DMS53 (cell line): ENCODE data around the gene VILL.
A peak's percentile ranks its signal among the peaks of the same experiment; 100 is the strongest.

Source experiments
- DNase-seq: peaks from one replicate; lab custom pipeline; 2025; lab: John Stamatoyannopoulos, UW

Gene VILL

DNA sequence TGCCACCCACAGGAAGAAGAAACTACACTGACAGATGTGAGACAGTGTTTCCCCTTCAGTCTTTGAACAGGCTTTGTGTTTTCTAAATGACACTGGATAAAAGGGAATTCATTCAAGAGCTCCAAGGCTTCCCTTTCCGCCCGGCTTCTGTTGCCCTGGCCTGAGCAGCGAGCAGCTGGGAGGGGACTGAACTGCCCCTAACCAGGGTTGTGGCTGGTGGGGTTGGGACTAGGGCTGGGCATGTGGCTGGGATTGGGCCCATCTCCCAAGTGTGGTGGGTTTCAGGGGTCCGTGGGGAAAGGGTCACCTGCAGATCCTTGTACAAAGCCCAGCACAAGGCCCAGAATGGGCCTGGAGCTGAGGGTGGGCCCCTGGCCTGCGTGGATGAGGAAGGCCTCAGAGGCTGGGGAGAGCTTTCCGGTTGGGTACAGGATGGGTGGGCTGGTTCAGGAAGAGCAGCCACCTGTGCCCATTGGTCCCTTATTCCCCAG lies 10.4 kb downstream of the VILL start:
- no peak for DNase-seq

DNA sequence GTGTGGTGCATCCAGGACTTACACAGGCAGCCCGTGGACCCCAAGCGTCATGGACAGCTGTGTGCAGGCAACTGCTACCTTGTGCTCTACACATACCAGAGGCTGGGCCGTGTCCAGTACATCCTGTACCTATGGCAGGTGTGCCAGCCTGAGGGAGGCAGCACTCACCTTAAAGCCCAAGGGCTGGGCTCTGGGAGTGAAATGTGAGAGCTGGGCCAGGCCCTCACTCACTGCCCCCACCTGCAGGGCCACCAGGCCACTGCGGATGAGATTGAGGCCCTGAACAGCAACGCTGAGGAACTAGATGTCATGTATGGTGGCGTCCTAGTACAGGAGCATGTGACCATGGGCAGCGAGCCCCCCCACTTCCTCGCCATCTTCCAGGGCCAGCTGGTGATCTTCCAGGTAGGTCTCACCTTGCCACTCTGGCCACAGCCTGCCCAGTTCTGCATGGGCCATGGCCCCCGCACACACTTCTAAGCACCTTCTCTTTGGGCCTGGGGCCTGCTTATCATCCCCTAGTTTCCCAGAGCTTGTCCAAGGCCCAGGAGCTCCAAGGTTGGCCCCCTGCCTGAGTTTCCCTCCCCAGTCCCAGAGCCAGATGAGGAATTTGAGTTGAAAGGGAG lies 11.0 kb downstream of the VILL start:
- peak; percentile 42 for DNase-seq

- no peak for DNase-seq
These were observed 11.8 kb downstream of the VILL start for GRCh38 chr3:38002291-38002876.

DNA sequence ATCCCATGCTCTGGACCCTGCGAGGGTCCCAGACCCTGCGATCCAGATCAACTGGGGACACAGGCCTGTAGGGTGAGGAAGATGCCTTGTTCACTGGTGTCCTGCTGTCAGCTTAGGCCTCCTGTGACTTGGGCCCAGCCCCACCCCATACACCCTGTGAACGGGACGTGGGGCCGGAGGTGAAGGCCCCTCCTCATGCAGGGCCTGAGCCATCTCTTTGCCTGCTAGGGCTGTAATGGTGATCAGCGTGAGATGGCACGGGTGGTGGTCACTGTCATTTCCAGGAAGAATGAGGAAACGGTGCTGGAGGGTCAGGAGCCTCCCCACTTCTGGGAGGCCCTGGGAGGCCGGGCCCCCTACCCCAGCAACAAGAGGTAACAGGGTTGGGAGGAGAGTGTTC lies 12.4 kb downstream of the VILL start:
- no peak for DNase-seq

DNA sequence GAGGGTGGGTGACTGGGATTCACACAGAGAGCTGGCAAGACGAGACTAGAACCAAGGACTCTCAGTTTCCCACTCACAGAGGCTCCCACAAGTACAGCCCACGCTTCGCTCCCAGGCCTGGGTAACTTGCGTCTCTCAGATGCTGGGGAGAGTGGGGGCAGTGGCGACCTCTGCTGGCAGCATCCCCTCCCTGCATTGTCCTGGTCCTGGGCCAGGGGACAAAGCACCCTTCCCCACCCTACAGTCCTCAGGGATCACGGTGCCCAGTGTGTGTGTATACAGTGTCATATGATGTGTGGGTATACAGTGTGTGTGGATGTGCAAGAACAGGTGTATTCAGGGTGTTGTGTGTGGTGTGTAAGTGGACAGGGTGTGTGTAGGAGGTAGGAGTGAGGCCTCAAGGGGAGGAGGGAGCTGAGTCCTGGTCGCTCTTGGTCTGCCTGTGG lies 12.8 kb downstream of the VILL start:
- peak; percentile 41 for DNase-seq

- no peak for DNase-seq
These were observed 13.3 kb downstream of the VILL start for GRCh38 chr3:38003817-38004414.

DNA sequence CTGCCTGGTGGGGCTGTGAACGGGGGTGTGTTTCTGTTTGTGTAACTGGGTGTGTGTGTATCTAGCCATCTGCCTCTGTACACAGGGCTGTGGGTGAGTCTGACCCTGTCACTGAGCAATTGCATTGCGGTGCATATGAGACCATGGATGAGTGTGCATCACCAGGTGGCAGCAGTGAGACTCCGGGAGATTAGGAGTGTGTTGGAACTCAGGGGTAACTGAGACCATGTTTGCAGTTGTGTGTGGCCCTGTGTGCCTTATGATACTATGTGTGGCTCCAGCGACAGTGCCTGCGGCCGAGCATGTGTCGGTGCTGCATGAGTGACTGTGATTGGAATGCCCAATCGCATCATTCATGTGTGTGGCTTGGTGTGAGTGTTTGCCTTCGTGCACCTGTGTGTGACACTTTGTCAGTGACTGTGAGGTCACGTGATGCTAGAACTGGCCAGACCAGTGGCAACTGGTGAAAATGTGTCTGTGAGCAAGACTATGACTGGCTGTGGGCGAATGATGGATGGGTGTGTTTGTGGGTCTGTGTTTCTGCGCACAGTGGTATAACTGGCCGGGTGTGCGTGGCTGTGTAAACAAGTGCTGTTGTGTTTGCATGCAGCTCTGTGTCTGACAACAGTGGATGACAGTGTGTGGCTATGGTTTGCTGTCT lies 14.0 kb downstream of the VILL start:
- peak; percentile 83 for DNase-seq

DNA sequence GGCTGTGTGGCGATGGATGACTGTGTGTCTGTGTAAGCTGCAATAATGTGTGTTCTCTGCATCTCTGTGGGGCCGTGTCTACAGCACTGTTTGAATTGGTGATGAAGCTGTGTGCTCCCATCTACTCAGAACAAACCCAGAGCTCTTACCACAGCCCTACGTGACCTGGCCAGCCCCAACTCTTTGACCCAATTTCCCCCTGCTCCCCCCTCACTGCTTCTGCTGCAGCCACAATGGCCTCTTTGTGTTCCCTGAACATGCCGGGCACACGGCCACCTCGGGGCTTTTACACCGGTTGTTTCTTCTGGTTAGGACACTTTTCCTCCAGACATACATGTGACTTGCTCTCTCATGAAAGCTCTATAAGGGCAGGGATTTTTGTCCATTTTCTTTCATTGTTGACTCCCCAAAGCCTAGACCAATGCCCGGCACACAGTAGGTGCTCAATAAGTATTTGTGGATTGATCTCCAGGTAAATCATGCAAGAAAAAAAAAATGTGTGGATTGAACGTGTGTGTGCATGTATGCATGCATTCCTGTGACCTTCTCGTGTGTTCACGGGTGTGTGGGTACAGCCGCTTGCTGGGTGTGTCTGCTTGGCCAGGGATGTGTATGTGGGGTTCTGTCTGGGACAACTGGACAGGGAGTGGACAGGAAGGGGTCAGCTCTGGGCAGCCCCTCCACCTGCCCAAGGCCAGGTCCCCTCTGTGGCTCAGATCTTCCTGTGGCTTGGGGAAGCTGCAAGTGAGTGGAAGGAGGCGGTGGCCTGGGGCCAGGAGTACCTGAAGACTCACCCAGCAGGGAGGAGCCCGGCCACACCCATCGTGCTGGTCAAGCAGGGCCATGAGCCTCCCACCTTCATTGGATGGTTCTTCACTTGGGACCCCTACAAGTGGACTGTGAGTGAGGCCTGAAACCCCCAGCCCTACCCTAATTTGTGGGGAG lies 14.8 kb downstream of the VILL start:
- no peak for DNase-seq

DNA sequence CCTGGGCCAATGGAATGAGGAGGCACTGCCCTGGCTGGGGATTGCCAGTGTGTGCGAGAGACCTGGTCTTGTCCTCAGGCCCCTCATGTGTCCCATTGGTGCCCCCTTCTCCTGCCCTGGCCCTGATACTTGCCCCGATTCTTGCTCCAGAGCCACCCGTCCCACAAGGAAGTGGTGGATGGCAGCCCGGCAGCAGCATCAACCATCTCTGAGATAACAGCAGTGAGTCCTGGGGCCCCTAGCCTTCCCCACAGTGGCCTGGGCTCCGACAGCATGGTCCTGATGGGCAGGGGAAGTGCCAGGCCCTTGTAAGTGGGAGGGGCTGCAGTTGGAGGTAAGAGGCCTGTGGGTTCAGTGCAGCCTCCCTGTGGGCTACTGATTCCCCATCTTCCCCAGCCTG lies 15.4 kb downstream of the VILL start:
- DNase-seq = no peak

- no peak for DNase-seq
These were observed 15.9 kb downstream of the VILL start for GRCh38 chr3:38006445-38006995.

- DNase-seq = no peak
These were observed 17.1 kb downstream of the VILL start for GRCh38 chr3:38007754-38008090.

GRCh38 chr3:38008191-38008701 lies 17.7 kb downstream of the VILL start:
- no peak for DNase-seq

GRCh38 chr3:38008971-38009580 lies 18.5 kb downstream of the VILL start:
- DNase-seq = no peak

- DNase-seq = no peak
These were observed 19.4 kb downstream of the VILL start for GRCh38 chr3:38009807-38010591.

DNA sequence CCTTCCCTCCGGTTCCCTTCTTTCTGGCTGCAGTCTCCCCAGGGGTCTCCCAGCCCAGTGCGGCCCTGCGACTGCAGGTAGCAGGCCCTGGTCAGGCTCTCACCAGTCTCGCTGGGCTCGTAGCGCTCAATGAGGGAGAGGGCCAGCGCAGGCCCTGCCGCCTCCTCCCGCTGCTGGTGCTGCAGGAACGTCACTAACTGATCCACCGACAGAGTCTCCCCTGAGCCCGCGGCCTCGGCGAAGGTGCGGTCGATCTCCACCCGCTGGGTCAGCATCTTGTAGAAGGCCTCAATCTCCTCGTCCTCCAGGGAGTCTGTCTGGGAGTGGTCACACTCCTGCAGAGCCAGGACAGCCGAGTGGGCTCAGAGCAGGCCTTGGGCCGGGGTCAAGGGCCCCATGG lies 20.5 kb downstream of the VILL start:
- no peak for DNase-seq

DNA sequence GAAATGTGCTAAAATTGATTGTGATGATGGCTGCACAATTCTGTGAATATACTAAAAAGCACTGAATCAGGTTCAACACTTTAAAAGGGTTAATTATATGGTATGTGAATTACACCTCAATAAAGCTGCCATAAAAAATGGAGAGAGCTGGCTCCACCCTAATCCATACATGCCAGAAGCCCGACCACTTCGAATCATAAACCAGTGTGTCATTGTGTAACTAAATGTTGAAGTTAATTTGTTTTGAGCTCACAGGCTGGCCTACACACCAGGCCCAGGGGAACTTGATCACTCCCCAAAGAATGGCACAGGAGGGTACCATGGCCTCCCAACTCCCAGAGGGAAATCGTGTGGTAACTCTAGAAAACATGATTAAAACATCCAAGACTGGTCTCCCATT lies 24.9 kb downstream of the VILL start:
- no peak for DNase-seq

DNA sequence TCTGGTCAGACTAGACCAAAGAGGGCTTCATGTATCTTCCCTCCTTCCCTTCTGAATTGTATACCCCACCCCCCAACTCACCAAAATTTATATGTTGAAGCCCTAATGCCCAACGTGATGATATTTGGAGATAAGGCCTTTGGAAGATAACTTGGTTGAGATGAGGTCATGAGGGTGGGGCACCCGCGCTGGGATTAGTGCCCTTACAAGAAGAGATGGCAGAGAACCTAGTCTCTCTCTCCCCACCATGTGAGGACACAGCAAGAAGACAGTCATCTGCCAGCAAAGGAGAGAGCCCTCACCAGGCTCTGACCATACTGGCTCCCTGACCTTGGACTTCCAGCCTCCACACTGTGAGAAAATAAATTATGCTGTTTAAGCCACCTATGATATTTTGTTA lies 25.4 kb downstream of the VILL start:
- no peak for DNase-seq

DNA sequence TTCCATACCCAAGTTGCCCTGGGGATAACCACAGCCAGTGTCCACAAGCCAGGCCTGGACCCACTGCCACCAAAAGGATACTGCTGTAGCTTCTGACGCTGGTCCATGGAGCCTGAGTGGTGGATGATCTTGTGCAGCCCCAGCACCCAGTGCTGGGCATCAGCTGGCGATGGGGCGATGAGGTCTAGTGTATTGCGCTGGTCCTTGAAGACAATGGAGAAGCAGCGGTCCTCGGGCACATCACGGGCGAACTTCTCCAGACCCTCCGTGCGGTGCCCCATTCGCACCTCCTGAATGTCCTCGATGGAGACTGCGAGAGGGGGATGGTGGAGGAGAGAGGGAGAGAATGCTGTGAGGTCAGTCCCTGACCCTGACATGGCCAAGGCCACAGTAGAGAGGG lies 25.8 kb downstream of the VILL start:
- no peak for DNase-seq

DNA sequence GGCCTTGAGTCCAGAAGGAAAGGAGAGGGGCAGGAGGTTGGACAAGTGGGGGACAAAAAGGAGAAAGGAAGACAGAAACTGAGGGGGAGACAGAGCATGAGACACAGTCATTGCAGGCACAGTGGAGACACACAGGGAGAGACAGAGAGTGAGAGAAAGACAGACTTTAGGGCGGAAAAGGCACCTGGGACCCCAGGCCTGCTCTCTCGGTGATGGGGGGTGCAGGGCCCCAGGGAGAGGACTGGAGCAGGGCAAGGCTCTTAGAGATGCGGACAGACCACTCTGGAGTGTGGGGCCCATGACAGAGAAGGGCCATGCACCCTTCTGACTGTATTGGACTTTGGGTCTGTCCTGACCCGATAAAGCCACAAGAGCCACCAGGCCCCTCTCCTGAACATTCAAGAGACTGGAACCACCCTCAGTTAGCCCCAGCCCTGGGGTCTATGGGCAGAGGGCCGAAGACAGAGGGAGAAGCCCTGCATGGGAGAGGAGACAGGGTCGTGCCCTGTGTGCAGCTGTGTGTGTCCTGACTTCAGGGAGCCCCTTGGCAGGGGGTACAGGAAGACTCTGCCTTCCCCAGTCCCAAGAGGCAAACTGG lies 26.4 kb downstream of the VILL start:
- DNase-seq = no peak
